Activated B cell treated with CpG ODN at 0.5 μM for 24 hours (primary cell): ENCODE measurements around the gene ELL2. TPM values are rescaled to one million over a fixed set of nuclear protein-coding genes. Genes with fewer than 3 reads are reported as not detected.
"Not testable (repeated sequence)": the region's sequence is repeated elsewhere in the genome, so short reads cannot be mapped to it uniquely, and the experiment has no call there.

ENCODE experiments used
- ATAC-seq: fragments of 200-7000 bp; cut with Tn5 transposase; one replicate; pipeline ENCODE4 v1.10.0; 2021; ENCODE audit warnings: low read depth, mild to moderate bottlenecking, moderate library complexity
- CTCF ChIA-PET: fragments of 350-600 bp; sonication (Branson Sonifier 250); formaldehyde crosslinking; loops from one replicate; lab custom pipeline; 2021; ENCODE audit warnings: antibody characterized with exemption; lab: Charles Lee
- POLR2A ChIA-PET: fragments of 350-600 bp; sonication (Branson Sonifier 250); formaldehyde crosslinking; loops from one replicate; lab custom pipeline; 2021; ENCODE audit warnings: antibody characterized with exemption; lab: Charles Lee
- DNase-seq: peaks from one replicate; pipeline ENCODE4 v3.0.0; 2022
- H3K27ac Mint-ChIP-seq: one replicate; pipeline ENCODE4 v1.8.0; 2020; ENCODE audit warnings: mixed read lengths
- H3K27me3 Mint-ChIP-seq: one replicate; pipeline ENCODE4 v1.8.0; 2021; ENCODE audit warnings: mixed read lengths
- H3K36me3 Mint-ChIP-seq: one replicate; pipeline ENCODE4 v1.8.0; 2021; ENCODE audit warnings: low read depth, mixed read lengths
- H3K4me1 Mint-ChIP-seq: one replicate; pipeline ENCODE4 v1.8.0; 2021; ENCODE audit warnings: mixed read lengths
- H3K4me3 Mint-ChIP-seq: one replicate; pipeline ENCODE4 v1.8.0; 2020; ENCODE audit warnings: mild to moderate bottlenecking, mixed read lengths
- H3K9me3 Mint-ChIP-seq: one replicate; pipeline ENCODE4 v1.8.0; 2020; ENCODE audit warnings: mixed read lengths
- intact Hi-C: fragments of 100-400 bp; cut with micrococcal nuclease; formaldehyde crosslinking; loops from one replicate; pipeline ENCODE4 v1.15.1; 2024
- total RNA-seq: library from RNA; stranded (reverse); gene quantifications from 2 replicates; pipeline ENCODE4 v1.2.3, GENCODE V29; 2022
- TF ChIP-seq, protein P1 (sequence below): fragments of 200-600 bp; IDR thresholded peaks from one replicate; pipeline ENCODE4 v1.8.0; 2022; ENCODE audit warnings: antibody characterized with exemption, mild to moderate bottlenecking

ELL2 gene
- total RNA-seq, 1 donor from 2014 or later: 56.0 TPM

DNA sequence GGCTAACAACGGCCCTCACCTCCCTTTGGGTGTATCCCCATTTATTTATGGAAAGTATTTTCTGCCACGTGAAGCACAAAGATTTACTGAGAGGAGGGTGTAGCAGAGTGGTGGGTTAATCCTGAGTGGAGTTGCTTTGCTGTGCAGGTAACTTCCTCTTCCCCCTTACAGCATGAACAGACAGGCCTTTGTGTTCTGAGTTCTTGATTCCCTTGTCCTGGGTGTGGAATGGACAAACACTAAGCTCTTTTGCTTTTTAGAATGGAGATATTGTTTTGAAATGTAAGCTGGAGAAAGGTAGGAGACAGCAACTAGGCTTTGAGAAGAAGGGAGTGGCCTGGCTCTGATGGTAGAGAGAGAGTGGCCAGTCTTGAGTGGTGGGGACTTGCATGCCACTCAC lies 122.0 kb downstream of the ELL2 start:
- Mint-ChIP-seq H3K27me3 (no peaks in the 10 kb centered on the region), H3K4me3 (no peak overlapping the region), H3K36me3 (no peaks in the 10 kb centered on the region), H3K9me3 (no peaks in the 10 kb centered on the region), H3K4me1 (peaks cover 52% of the 10 kb centered on the region), H3K27ac (peak overlapping the region; percentile 36)
- ATAC-seq (no peak), DNase-seq (no peak)
- TF ChIP-seq, protein P1, sequence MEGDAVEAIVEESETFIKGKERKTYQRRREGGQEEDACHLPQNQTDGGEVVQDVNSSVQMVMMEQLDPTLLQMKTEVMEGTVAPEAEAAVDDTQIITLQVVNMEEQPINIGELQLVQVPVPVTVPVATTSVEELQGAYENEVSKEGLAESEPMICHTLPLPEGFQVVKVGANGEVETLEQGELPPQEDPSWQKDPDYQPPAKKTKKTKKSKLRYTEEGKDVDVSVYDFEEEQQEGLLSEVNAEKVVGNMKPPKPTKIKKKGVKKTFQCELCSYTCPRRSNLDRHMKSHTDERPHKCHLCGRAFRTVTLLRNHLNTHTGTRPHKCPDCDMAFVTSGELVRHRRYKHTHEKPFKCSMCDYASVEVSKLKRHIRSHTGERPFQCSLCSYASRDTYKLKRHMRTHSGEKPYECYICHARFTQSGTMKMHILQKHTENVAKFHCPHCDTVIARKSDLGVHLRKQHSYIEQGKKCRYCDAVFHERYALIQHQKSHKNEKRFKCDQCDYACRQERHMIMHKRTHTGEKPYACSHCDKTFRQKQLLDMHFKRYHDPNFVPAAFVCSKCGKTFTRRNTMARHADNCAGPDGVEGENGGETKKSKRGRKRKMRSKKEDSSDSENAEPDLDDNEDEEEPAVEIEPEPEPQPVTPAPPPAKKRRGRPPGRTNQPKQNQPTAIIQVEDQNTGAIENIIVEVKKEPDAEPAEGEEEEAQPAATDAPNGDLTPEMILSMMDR: no peak
- intact Hi-C loops: no loop called here
- ChIA-PET POLR2A (interaction anchor here (2.1 to 9.0 kb wide), 2 partner anchors 18 to 31 kb away, joined by 11 to 233 read pairs; partner anchors contain the start of gene GLRX), CTCF (interaction anchor here (1.1 to 17.6 kb wide), 4 partner anchors 56 to 175 kb away, joined by 3 to 389 read pairs (median 6); no protein-coding TSS in a partner anchor)

DNA sequence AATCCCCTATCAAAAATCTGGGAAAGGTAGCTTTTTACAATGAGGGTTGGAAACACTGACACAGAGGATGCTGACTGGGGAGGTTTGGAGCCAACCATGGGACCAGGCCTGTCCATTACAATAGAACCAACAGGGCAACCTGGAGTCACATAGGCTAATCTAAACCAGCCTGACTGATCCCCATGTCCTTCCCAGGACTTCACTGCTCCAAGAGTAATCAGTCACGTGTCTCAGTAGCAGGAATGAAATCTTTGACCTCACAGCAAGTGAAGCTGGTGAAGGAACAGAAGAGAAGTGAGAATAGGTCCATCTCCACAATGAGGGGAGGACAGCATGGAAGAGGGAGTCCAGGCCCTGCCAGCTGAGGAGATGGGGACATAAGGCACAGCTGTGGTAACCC lies 123.1 kb downstream of the ELL2 start:
- CTCF ChIA-PET: interaction anchor here (1.4 to 17.6 kb wide), 2 partner anchors 55 to 60 kb away, joined by 5 to 389 read pairs; no protein-coding TSS in a partner anchor
- Mint-ChIP-seq H3K9me3 (no peaks in the 10 kb centered on the region), H3K36me3 (no peaks in the 10 kb centered on the region), H3K27me3 (no peaks in the 10 kb centered on the region), H3K4me1 (peaks cover 63% of the 10 kb centered on the region), H3K27ac (peak overlapping the region; percentile 1), H3K4me3 (no peak overlapping the region)
- DNase-seq (no peak), ATAC-seq (no peak)
- TF ChIP-seq, protein P1: no peak
- intact Hi-C loops: no loop called here
- POLR2A ChIA-PET: interaction anchor here (9.0 kb wide), 1 partner anchor 17 kb away, joined by 233 read pairs; the partner anchor contains the start of gene GLRX

DNA sequence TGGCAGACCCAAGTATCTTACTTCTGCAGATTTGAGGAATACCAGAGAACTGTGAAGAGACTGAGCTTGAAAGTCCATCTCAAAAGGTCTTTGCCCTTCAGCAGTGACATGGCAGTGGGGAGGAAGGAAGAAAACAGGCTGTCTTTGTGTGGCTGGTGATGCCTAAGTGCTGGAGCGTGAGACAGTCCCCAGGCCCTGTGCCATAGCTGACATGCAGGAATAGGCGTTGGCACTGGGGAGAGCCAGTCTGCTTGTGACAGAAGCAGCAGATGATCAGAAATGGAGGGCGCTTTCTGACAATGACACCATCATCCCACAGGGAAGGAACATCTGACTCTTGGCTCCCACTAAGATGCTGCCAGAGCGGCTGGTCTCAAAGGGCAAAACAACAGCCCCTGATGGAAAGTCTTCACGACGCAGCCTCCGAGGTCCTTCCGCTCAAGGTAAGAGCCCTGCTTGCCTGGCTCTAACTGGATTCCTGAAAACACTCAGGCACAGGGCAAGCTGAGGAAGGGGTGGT lies 123.6 kb downstream of the ELL2 start:
- CTCF ChIA-PET: interaction anchor here (1.4 to 17.6 kb wide), 2 partner anchors 54 to 59 kb away, joined by 5 to 389 read pairs; no protein-coding TSS in a partner anchor
- DNase-seq: no peak
- no peaks in the 10 kb centered on the region for H3K36me3 Mint-ChIP-seq
- POLR2A ChIA-PET: interaction anchor here (9.0 kb wide), 1 partner anchor 17 kb away, joined by 233 read pairs; the partner anchor contains the start of gene GLRX
- H3K4me3 Mint-ChIP-seq: no peak overlapping the region
- H3K27me3 Mint-ChIP-seq: no peaks in the 10 kb centered on the region
- H3K27ac Mint-ChIP-seq: peak overlapping the region; percentile 67
- no peak for ATAC-seq
- intact Hi-C loops: no loop called here
- TF ChIP-seq, protein P1: no peak
- peaks cover 61% of the 10 kb centered on the region for H3K4me1 Mint-ChIP-seq
- no peaks in the 10 kb centered on the region for H3K9me3 Mint-ChIP-seq

DNA sequence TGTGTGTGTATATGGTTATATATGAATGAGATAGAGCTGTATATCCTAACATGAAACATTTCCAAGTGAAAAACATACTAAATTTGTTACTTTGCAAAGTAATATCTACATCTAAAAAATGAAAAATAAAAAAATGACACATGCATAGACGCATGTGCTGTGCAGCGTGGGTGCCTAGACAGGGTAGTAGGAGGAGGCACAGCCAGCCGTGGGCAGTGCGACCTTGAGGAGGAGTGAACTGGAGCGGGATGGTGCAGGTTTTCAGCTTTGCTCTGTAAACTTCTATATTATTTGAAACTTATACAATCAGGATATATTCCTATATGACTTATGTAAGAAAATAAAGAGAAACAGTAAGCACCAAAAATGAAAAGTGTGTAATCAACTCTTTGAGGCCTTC lies 124.2 kb downstream of the ELL2 start:
- H3K27ac Mint-ChIP-seq: peak overlapping the region; percentile 70
- ATAC-seq (no peak), DNase-seq (no peak)
- ChIA-PET POLR2A (interaction anchor here (9.0 kb wide), 1 partner anchor 16 kb away, joined by 233 read pairs; the partner anchor contains the start of gene GLRX), CTCF (interaction anchor here (17.6 kb wide), 1 partner anchor 54 kb away, joined by 389 read pairs; no protein-coding TSS in a partner anchor)
- no peaks in the 10 kb centered on the region for H3K9me3 Mint-ChIP-seq
- intact Hi-C loops: no loop called here
- H3K27me3 Mint-ChIP-seq: no peaks in the 10 kb centered on the region
- H3K4me3 Mint-ChIP-seq: no peak overlapping the region
- no peaks in the 10 kb centered on the region for H3K36me3 Mint-ChIP-seq
- TF ChIP-seq, protein P1: no peak
- H3K4me1 Mint-ChIP-seq: peaks cover 61% of the 10 kb centered on the region

DNA sequence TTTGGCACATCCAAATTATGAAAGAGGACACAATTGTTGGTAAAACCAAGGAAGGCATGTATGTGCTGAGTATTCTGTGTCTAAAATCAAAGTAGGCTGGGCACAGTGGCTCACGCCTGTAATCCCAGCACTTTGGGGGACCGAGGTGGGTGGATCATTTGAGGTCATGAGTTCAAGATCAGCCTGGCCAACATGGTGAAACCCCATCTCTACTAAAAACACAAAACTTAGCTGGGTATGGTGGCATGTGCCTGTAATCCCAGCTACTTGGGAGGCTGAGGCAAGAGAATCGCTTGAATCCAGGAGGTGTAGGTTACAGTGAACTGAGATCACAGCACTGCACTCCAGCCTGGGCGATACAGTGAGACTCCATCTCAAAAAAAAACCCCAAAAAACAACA lies 124.7 kb downstream of the ELL2 start:
- POLR2A ChIA-PET: interaction anchor here (1.4 to 9.0 kb wide), 2 partner anchors 16 to 29 kb away, joined by 9 to 233 read pairs; partner anchors contain the start of gene GLRX
- H3K27me3 Mint-ChIP-seq, ATAC-seq, intact Hi-C loops, DNase-seq, H3K36me3 Mint-ChIP-seq, H3K9me3 Mint-ChIP-seq: not testable (repeated sequence)
- H3K4me1 Mint-ChIP-seq: peaks cover 64% of the 10 kb centered on the region
- peak overlapping the region; percentile 21 for H3K4me3 Mint-ChIP-seq
- peak overlapping the region; percentile 84 for H3K27ac Mint-ChIP-seq
- CTCF ChIA-PET: interaction anchor here (1.2 to 17.6 kb wide), 5 partner anchors 8 to 53 kb away, joined by 3 to 389 read pairs (median 4); no protein-coding TSS in a partner anchor
